A673 (cell line): ENCODE measurements around the gene OR10G3. TPM values are rescaled to one million over a fixed set of nuclear protein-coding genes. Genes with fewer than 3 reads are reported as not detected.
"Not testable (repeated sequence)": the region's sequence is repeated elsewhere in the genome, so short reads cannot be mapped to it uniquely, and the experiment has no call there.

ENCODE experiments used
- BruUV-seq: library from RNA; stranded (reverse); fragments of 400-500 nt; replicated peaks from 2 replicates; lab custom pipeline; 2021; lab: Mats Ljungman, UMichigan
- CTCF ChIA-PET: fragments of 300-600 bp; sonication (Branson Sonifier 250); formaldehyde crosslinking; loops from one replicate; lab custom pipeline; 2022; ENCODE audit warnings: antibody characterized with exemption; lab: Charles Lee
- POLR2A ChIA-PET: fragments of 300-600 bp; sonication (Branson Sonifier 250); formaldehyde crosslinking; loops from one replicate; lab custom pipeline; 2022; ENCODE audit warnings: antibody characterized with exemption; ENCODE audit not compliant: low non-redundant PET; lab: Charles Lee
- DNase-seq: peaks from one replicate; pipeline ENCODE4 v3.0.0-alpha.2; 2015; ENCODE audit warnings: low spot score
- H3K27ac ChIP-seq: fragments of 200-600 bp; sonication (generic); 2 replicates; pipeline ENCODE4 v1.5.1; 2016; ENCODE audit warnings: mixed run types, low read depth, mild to moderate bottlenecking, mixed read lengths, antibody characterized with exemption, low read length; ENCODE audit not compliant: poor library complexity, severe bottlenecking
- H3K27me3 ChIP-seq: fragments of 200-600 bp; sonication (generic); replicated peaks from 2 replicates; pipeline ENCODE4 v1.6.1; 2017; ENCODE audit warnings: mixed run types, low read depth, mild to moderate bottlenecking, mixed read lengths, antibody characterized with exemption, low read length; ENCODE audit not compliant: insufficient read depth, poor library complexity
- H3K36me3 ChIP-seq: fragments of 200-600 bp; sonication (generic); 2 replicates; pipeline ENCODE4 v1.6.1; 2016; ENCODE audit warnings: mixed run types, mild to moderate bottlenecking, mixed read lengths, antibody characterized with exemption, low read length; ENCODE audit not compliant: insufficient read depth, poor library complexity, severe bottlenecking
- H3K4me1 ChIP-seq: fragments of 200-600 bp; sonication (generic); 2 replicates; pipeline ENCODE4 v1.6.1; 2017; ENCODE audit warnings: mixed run types, mild to moderate bottlenecking, mixed read lengths, antibody characterized with exemption, low read length; ENCODE audit not compliant: insufficient read depth, poor library complexity, severe bottlenecking
- H3K4me3 ChIP-seq: fragments of 200-600 bp; sonication (generic); 2 replicates; pipeline ENCODE4 v1.5.1; 2016; ENCODE audit warnings: low read depth, mixed run types, mild to moderate bottlenecking, mixed read lengths, low read length; ENCODE audit not compliant: poor library complexity, severe bottlenecking
- H3K9me3 ChIP-seq: fragments of 200-600 bp; sonication (generic); 2 replicates; pipeline ENCODE4 v1.6.1; 2016; ENCODE audit warnings: mixed run types, low read depth, mild to moderate bottlenecking, mixed read lengths, antibody characterized with exemption, low read length; ENCODE audit not compliant: poor library complexity, severe bottlenecking
- EZH2 ChIP-seq: fragments of 200-600 bp; sonication (generic); IDR thresholded peaks from 2 replicates; pipeline ENCODE4 v1.6.1; 2017; ENCODE audit warnings: borderline replicate concordance, low read depth, mild to moderate bottlenecking, mixed read lengths, antibody characterized with exemption, low read length; ENCODE audit not compliant: poor library complexity, severe bottlenecking
- intact Hi-C: fragments of 100-400 bp; cut with micrococcal nuclease; formaldehyde crosslinking; loops from one replicate; pipeline ENCODE4 v1.10.0; 2022; ENCODE audit not compliant: unreplicated experiment
- total RNA-seq: library from RNA; stranded (reverse); gene quantifications from 2 replicates; pipeline ENCODE4 v1.2.3, GENCODE V29; 2021
- TF ChIP-seq, protein P1 (sequence below): fragments of 300-800, 200-600 bp; sonication (generic); conservative IDR thresholded peaks from 2 replicates; pipeline ENCODE4 v1.5.1; 2017; ENCODE audit warnings: low read depth, mild to moderate bottlenecking, antibody characterized with exemption, low read length, moderate library complexity, mixed read lengths

Gene OR10G3
- total RNA-seq, 1 experiment from 2014 or later: not detected

- DNase-seq: peak; percentile 94
- Histone ChIP-seq H3K27me3 (no peaks in the 10 kb centered on the region), H3K27ac (peak overlapping the region; percentile 17), H3K4me3 (peak overlapping the region; percentile 39), H3K4me1 (peaks cover 6% of the 10 kb centered on the region), H3K36me3 (no peaks in the 10 kb centered on the region), H3K9me3 (no peaks in the 10 kb centered on the region)
- CTCF ChIA-PET: interaction anchor here (0.5 to 2.8 kb wide), 4 partner anchors 28 to 193 kb away, joined by 3 to 34 read pairs (median 4); partner anchors contain the start of gene CHD8
- BruUV-seq: no TSS peak
- intact Hi-C loops: loop anchor here (1.0 to 5.0 kb wide), 3 partner anchors 59 to 175 kb away; partner anchors contain the start of genes CHD8 and SUPT16H
- TF ChIP-seq, protein P1, sequence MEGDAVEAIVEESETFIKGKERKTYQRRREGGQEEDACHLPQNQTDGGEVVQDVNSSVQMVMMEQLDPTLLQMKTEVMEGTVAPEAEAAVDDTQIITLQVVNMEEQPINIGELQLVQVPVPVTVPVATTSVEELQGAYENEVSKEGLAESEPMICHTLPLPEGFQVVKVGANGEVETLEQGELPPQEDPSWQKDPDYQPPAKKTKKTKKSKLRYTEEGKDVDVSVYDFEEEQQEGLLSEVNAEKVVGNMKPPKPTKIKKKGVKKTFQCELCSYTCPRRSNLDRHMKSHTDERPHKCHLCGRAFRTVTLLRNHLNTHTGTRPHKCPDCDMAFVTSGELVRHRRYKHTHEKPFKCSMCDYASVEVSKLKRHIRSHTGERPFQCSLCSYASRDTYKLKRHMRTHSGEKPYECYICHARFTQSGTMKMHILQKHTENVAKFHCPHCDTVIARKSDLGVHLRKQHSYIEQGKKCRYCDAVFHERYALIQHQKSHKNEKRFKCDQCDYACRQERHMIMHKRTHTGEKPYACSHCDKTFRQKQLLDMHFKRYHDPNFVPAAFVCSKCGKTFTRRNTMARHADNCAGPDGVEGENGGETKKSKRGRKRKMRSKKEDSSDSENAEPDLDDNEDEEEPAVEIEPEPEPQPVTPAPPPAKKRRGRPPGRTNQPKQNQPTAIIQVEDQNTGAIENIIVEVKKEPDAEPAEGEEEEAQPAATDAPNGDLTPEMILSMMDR: peak; percentile 79
- TF ChIP-seq EZH2: no peak
- POLR2A ChIA-PET: no interaction called here
Measured at GRCh38 chr14:21557084-21557901, 22.6 kb downstream of the OR10G3 start.

DNA sequence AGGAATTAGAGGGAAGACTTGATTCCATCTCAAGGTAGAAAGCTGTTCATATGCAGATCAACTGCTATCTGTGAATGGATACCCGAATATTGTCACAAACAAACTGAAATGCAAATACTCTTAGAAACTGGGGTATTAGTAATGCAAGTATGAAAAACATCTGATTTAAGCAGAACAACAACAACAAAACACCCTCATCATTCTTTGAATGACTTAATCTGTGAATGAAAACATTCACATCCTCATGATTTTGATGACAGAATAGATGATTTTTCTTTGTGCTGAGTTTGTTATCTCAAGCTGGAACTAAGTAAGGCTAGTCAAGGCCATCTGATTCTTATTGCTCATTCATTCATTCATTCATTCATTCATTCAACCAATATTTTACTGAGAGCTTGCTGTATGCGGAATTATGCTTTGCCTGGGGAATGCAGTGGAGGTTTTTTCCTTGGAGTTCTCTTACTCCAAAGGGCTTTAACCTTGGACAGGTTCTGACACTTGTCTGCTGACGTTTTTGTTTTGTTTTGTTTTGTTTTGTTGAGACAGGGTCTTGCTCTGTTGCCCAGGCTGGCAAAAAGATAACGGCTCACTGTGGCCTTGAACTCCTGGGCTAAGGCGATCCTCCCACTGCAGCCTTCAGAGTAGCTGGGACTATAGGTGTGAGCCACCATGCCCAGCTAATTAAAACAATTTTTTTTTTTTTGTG lies 23.3 kb downstream of the OR10G3 start:
- no TSS peak for BruUV-seq
- DNase-seq: no peak
- POLR2A ChIA-PET: interaction anchor here (0.6 kb wide), 1 partner anchor 119 kb away, joined by 22 read pairs; no protein-coding TSS in a partner anchor
- no peak overlapping the region for H3K27ac ChIP-seq
- no peaks in the 10 kb centered on the region for H3K9me3 ChIP-seq
- intact Hi-C loops: loop anchor here (1.0 to 5.0 kb wide), 3 partner anchors 58 to 174 kb away; partner anchors contain the start of genes CHD8 and SUPT16H
- H3K27me3 ChIP-seq: no peaks in the 10 kb centered on the region
- H3K4me1 ChIP-seq: peaks cover 6% of the 10 kb centered on the region
- no peaks in the 10 kb centered on the region for H3K36me3 ChIP-seq
- CTCF ChIA-PET: interaction anchor here (0.5 to 2.8 kb wide), 5 partner anchors 27 to 192 kb away, joined by 3 to 34 read pairs (median 4); partner anchors contain the start of gene CHD8
- TF ChIP-seq EZH2: no peak
- no peak overlapping the region for H3K4me3 ChIP-seq

DNA sequence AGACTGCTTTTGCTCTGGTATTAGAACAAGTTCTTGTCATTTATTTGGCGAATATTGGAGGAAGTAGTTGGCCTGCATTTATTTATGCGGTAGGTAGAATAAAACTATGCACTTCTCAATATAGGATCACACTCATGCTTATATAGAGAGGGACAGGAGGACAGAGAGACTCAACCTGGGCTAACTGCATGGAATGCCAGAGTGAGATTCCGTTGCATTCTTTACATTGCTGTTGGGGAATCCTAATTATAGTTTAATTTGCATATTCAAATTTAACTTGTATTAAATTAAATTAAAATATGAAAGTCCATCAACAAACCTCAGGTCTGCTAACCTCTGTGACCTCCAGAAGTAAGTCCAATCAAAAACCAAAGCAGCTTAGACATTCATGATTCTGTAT lies 26.6 kb downstream of the OR10G3 start:
- H3K27me3 ChIP-seq: no peaks in the 10 kb centered on the region
- peaks cover 6% of the 10 kb centered on the region for H3K4me1 ChIP-seq
- intact Hi-C loops: no loop called here
- ChIA-PET CTCF (no interaction called here), POLR2A (no interaction called here)
- no peaks in the 10 kb centered on the region for H3K9me3 ChIP-seq
- BruUV-seq: no TSS peak
- TF ChIP-seq, protein P1: no peak
- TF ChIP-seq EZH2: no peak
- no peaks in the 10 kb centered on the region for H3K36me3 ChIP-seq
- DNase-seq: no peak
- H3K27ac ChIP-seq: no peak overlapping the region
- H3K4me3 ChIP-seq: no peak overlapping the region

DNA sequence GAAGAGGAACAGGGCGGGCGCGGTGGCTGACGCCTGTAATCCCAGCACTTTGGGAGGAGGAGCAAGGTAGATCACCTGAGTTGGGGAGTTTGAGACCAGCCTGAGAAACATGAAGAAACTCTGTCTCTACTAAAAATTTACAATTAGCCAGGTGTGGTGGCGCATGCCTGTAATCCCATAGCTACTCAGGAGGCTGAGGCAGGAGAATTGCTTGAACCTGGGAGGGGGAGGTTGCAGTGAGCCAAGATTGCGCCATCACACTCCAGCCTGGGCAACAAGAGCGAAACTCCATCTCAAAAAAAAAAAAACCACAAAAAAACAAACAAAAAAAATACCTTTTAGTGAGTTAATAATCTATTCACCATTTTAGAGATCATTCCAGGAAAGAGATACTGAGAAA lies 35.3 kb downstream of the OR10G3 start:
- H3K9me3 ChIP-seq, H3K36me3 ChIP-seq, intact Hi-C loops, BruUV-seq, H3K4me3 ChIP-seq, POLR2A ChIA-PET, DNase-seq, H3K27ac ChIP-seq, H3K27me3 ChIP-seq, CTCF ChIA-PET: not testable (repeated sequence)
- peaks cover 25% of the 10 kb centered on the region for H3K4me1 ChIP-seq
